K562 (cell line): Measurements from ENCODE around the gene IL27RA. TPM values are rescaled to one million over a fixed set of nuclear protein-coding genes. Genes with fewer than 3 reads are reported as not detected.

Source experiments
- CBFA2T2 ChIP-seq: fragments of 450-650 bp; conservative IDR thresholded peaks from 2 replicates; pipeline ENCODE4 v1.6.1; 2017; ENCODE audit warnings: mild to moderate bottlenecking
- CBX5 ChIP-seq: IDR thresholded peaks from 2 replicates; pipeline ENCODE4 v1.6.1; 2014; ENCODE audit warnings: low read depth, borderline replicate concordance
- CCNT2 ChIP-seq: IDR thresholded peaks from 2 replicates; pipeline ENCODE4 v1.6.1; 2011; ENCODE audit warnings: borderline replicate concordance, low read depth, mild to moderate bottlenecking, moderate library complexity, mixed read lengths, low read length; ENCODE audit not compliant: insufficient read length; ENCODE audit errors: extremely low read depth
- CEBPG ChIP-seq, 3 experiments: fragments of 200-800 bp in 1 of 3; sonication (Bioruptor generic) in 1 of 3; sonication (generic) in 1 of 3; formaldehyde crosslinking in 1 of 3; IDR thresholded peaks in 2 of 3; conservative IDR thresholded peaks in 1 of 3; 2 replicates each; pipeline versions ENCODE4 v1.6.1 to v1.8.0; 2016 to 2022; ENCODE audit warnings: missing compliant biosample characterization in 2 of 3, missing genetic modification characterization in 2 of 3, mild to moderate bottlenecking in 1 of 3, missing genetic modification reagents in 1 of 3
- CREB1 ChIP-seq, 2 experiments: sonication (generic) in 1 of 2; formaldehyde crosslinking in 1 of 2; IDR thresholded peaks; 2 replicates each; pipeline versions ENCODE4 v1.6.1 to v1.8.0; 2012 to 2022; ENCODE audit warnings: inconsistent platforms in 1 of 2, mild to moderate bottlenecking in 1 of 2, missing genetic modification reagents in 1 of 2, moderate library complexity in 1 of 2
- DNMT1 ChIP-seq: fragments of 450-650 bp; IDR thresholded peaks from 2 replicates; pipeline ENCODE4 v1.6.1; 2016; ENCODE audit warnings: antibody characterized with exemption, mild to moderate bottlenecking
- FOXJ2 ChIP-seq: fragments of 200-800 bp; sonication (Bioruptor generic); IDR thresholded peaks from 2 replicates; pipeline ENCODE4 v1.6.1; 2016; ENCODE audit warnings: missing genetic modification characterization, missing compliant biosample characterization
- FUS ChIP-seq: fragments of 200-400 bp; formaldehyde crosslinking; optimal IDR thresholded peaks from 2 replicates; pipeline ENCODE3; 2017; ENCODE audit warnings: low read depth, low read length
- JUNB ChIP-seq: fragments of 450-650 bp; formaldehyde crosslinking; conservative IDR thresholded peaks from 2 replicates; pipeline ENCODE4 v1.4.0; 2020; ENCODE audit warnings: mild to moderate bottlenecking
- KLF16 ChIP-seq: IDR thresholded peaks from 2 replicates; pipeline ENCODE4 v1.6.1; 2016; ENCODE audit warnings: antibody characterized with exemption
- MTA2 ChIP-seq: fragments of 450-650 bp; IDR thresholded peaks from 2 replicates; pipeline ENCODE4 v1.6.1; 2016; ENCODE audit warnings: low read depth
- NFE2L1 ChIP-seq: fragments of 450-650 bp; IDR thresholded peaks from 2 replicates; pipeline ENCODE4 v1.6.1; 2016; ENCODE audit warnings: missing genetic modification characterization, low read depth, mild to moderate bottlenecking, missing compliant biosample characterization, moderate library complexity, borderline replicate concordance
- PHF8 ChIP-seq: fragments of 200-600 bp; sonication (generic); IDR thresholded peaks from 2 replicates; pipeline ENCODE4 v1.6.1; 2012; ENCODE audit warnings: mixed run types, mild to moderate bottlenecking, inconsistent platforms, low read length, moderate library complexity, borderline replicate concordance
- PPARD ChIP-seq: fragments of 250-450 bp; sonication (Bioruptor Pico); IDR thresholded peaks from 2 replicates; pipeline ENCODE4 v1.8.0; 2022; ENCODE audit warnings: inconsistent platforms, mild to moderate bottlenecking, moderate library complexity
- PRPF4 ChIP-seq: fragments of 200-400 bp; formaldehyde crosslinking; IDR thresholded peaks from one replicate; pipeline ENCODE4 v1.6.1; 2017; ENCODE audit warnings: low read length, low read depth, mild to moderate bottlenecking; ENCODE audit not compliant: insufficient read depth, poor library complexity, severe bottlenecking
- SIRT6 ChIP-seq: IDR thresholded peaks from one replicate; pipeline ENCODE4 v1.6.1; 2012; ENCODE audit warnings: low read depth, mild to moderate bottlenecking, control low read depth, inconsistent platforms, low read length, moderate library complexity
- TBP ChIP-seq: optimal IDR thresholded peaks from 2 replicates; pipeline ENCODE3; 2011; ENCODE audit warnings: low read depth, low read length, improper control_type of control experiment
- ZBTB7A ChIP-seq: IDR thresholded peaks from 2 replicates; pipeline ENCODE4 v1.6.1; 2011; ENCODE audit warnings: low read depth, mild to moderate bottlenecking, low read length, moderate library complexity, borderline replicate concordance; ENCODE audit not compliant: control insufficient read depth
- ZNF197 ChIP-seq: fragments of 200-800 bp; sonication (Bioruptor generic); IDR thresholded peaks from 2 replicates; pipeline ENCODE4 v1.6.1; 2016; ENCODE audit warnings: low read depth, missing genetic modification characterization, missing compliant biosample characterization
- ZNF23 ChIP-seq: fragments of 250-450 bp; sonication (Bioruptor Pico); IDR thresholded peaks from 2 replicates; pipeline ENCODE4 v1.4.0; 2020; ENCODE audit warnings: mild to moderate bottlenecking
- ZNF311 ChIP-seq: fragments of 250-450 bp; sonication (Bioruptor Pico); IDR thresholded peaks from 2 replicates; pipeline ENCODE4 v1.4.0; 2020; ENCODE audit warnings: mild to moderate bottlenecking, moderate library complexity
- ZNF431 ChIP-seq: sonication (generic); formaldehyde crosslinking; IDR thresholded peaks from 2 replicates; pipeline ENCODE4 v1.8.0; 2022; ENCODE audit warnings: mild to moderate bottlenecking, missing genetic modification reagents
- polyA plus RNA-seq, 8 experiments: library from polyadenylated mRNA; depleted of rRNA in 4 of 8; stranded (reverse) in 5 of 8; unstranded in 3 of 8; fragments of >200 nt; fragmentation: Nextera tagmentation in 2 of 8; fragmentation: Illumina TruSeq in 1 of 8; extraction: Ambion mirVana in 2 of 8; extraction: Trizol in 1 of 8; gene quantifications; 2 replicates each; pipeline versions ENCODE4 v1.2.1 to v1.2.3, GENCODE V29; 2011 to 2014; ENCODE audit warnings: inconsistent platforms in 1 of 8, missing spikeins in 1 of 8
- total RNA-seq, 7 experiments: library from RNA; depleted of rRNA in 6 of 7; stranded (reverse); fragments of >200 nt in 6 of 7; fragmentation: Illumina TruSeq in 2 of 7; extraction: Trizol in 2 of 7; gene quantifications; 2 replicates each; pipeline versions ENCODE4 v1.2.1 to v1.2.3, GENCODE V29; 2011 to 2021; ENCODE audit warnings: low replicate concordance in 1 of 7
- TF ChIP-seq, protein P1 (sequence below), 3 experiments: IDR thresholded peaks in 2 of 3; conservative IDR thresholded peaks in 1 of 3; 2 replicates each; pipeline ENCODE4 v1.5.1; 2011 to 2012; ENCODE audit warnings: low read length in 3 of 3, mild to moderate bottlenecking in 3 of 3, control low read depth in 2 of 3, improper control_type of control experiment in 1 of 3, inconsistent platforms in 1 of 3, low read depth in 1 of 3, mixed read lengths in 1 of 3, moderate library complexity in 1 of 3; ENCODE audit not compliant: insufficient read depth in 2 of 3
- TF ChIP-seq, protein P2 (sequence below): fragments of 450-650 bp; formaldehyde crosslinking; IDR thresholded peaks from 2 replicates; pipeline ENCODE4 v1.4.0; 2020; ENCODE audit warnings: mild to moderate bottlenecking, moderate library complexity

Gene IL27RA
- total and polyA plus RNA-seq, 9 of the 15 experiments (the other 6 are each of a cell fraction or from before 2014, with no cell fraction given) = 1.9 to 15.9 (median 12.0) TPM

DNA sequence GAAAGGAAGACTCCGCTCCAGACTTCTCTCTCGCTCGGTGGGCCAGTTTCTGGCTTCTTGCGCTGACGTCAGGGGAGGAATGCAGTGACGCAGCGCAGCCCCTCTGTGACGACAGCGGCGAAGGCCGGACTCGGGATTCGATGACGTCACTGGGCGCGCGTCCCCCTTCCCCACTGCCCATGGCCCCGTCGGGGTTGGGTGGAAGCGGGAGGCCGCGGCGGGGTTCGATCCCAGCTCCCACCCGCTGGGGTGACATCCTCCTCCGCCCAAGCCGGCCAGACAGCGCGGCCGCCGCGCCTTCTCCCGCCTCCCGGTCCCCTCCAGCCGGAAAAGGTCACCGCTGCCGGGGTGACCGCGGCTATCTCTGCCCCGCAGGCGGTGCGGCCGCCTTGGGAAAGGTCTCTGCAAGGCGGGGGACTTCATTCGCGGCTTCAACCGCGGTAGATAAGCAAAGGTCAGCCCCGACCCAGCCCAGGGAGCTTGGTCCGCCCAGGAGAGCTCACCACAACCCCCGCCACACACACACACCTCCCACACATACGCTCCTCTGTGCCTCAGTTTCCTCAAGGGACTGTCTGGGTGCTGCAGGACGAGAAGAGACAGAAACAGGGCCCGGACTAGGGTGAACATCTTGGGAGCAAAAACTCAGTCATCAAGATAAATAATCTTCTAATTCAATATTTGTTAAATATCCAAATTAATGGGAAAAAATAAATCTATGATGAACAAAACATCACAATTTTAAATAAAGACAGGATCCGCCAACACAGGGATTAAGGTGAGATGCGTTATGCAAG lies 24.6 kb upstream of the IL27RA start (continued):
- TF ChIP-seq PHF8 (peak; percentile 83; the same call in 1 of the 2 replicates), PPARD (CRISPR knock-in tag) (no peak), JUNB (peak; percentile 97), ZNF431 (CRISPR knock-in tag) (peak; percentile 79; the same call in 1 of the 2 replicates), CBFA2T2 (peak; percentile 96), PRPF4 (peak; percentile 46), DNMT1 (0 out of 2 replicates have a peak, but pooled peaks have one; percentile 66), CREB1 (IDR thresholded peaks at IDR 0.05) (peak; percentile 99), CREB1 (CRISPR knock-in tag; IDR thresholded peaks at IDR 0.05) (peak; percentile 99), MTA2 (peak; percentile 97), SIRT6 (no peak), FUS (peak; percentile 39), CEBPG (CRISPR knock-in tag; IDR thresholded peaks at IDR 0.05) (peak; percentile 7), CEBPG (tag; conservative IDR thresholded peaks at IDR 0.05 in 1 of 2, IDR thresholded peaks at IDR 0.05 in 1 of 2) (no peak; a peak in 1 of 4 replicates), KLF16 (peak; percentile 95), ZNF197 (CRISPR knock-in tag) (peak; percentile 65; the same call in 1 of the 2 replicates), CBX5 (peak; percentile 84; the same call in 1 of the 2 replicates), NFE2L1 (no peak), CCNT2 (peak; percentile 100), ZNF23 (CRISPR knock-in tag) (peak; percentile 98), FOXJ2 (no peak), TBP (peak; percentile 12), ZNF311 (CRISPR knock-in tag) (peak; percentile 71; the same call in 1 of the 2 replicates), ZBTB7A (peak; percentile 94)
- TF ChIP-seq, protein P1, sequence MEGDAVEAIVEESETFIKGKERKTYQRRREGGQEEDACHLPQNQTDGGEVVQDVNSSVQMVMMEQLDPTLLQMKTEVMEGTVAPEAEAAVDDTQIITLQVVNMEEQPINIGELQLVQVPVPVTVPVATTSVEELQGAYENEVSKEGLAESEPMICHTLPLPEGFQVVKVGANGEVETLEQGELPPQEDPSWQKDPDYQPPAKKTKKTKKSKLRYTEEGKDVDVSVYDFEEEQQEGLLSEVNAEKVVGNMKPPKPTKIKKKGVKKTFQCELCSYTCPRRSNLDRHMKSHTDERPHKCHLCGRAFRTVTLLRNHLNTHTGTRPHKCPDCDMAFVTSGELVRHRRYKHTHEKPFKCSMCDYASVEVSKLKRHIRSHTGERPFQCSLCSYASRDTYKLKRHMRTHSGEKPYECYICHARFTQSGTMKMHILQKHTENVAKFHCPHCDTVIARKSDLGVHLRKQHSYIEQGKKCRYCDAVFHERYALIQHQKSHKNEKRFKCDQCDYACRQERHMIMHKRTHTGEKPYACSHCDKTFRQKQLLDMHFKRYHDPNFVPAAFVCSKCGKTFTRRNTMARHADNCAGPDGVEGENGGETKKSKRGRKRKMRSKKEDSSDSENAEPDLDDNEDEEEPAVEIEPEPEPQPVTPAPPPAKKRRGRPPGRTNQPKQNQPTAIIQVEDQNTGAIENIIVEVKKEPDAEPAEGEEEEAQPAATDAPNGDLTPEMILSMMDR (IDR thresholded peaks at IDR 0.05 in 2 of 3, conservative IDR thresholded peaks at IDR 0.05 in 1 of 3; ENCODE audit: insufficient read depth in 2 of 3, low read depth in 1 of 3, low read length in 3 of 3) = 0 out of 6 replicates have a peak, but pooled peaks of 1 of the 3 experiments have one; percentile 4
- TF ChIP-seq, protein P2, sequence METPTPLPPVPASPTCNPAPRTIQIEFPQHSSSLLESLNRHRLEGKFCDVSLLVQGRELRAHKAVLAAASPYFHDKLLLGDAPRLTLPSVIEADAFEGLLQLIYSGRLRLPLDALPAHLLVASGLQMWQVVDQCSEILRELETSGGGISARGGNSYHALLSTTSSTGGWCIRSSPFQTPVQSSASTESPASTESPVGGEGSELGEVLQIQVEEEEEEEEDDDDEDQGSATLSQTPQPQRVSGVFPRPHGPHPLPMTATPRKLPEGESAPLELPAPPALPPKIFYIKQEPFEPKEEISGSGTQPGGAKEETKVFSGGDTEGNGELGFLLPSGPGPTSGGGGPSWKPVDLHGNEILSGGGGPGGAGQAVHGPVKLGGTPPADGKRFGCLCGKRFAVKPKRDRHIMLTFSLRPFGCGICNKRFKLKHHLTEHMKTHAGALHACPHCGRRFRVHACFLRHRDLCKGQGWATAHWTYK (CRISPR knock-in tag) = peak; percentile 91
